ENCODE data around the gene USP25. TPM values are rescaled to one million over a fixed set of nuclear protein-coding genes. Genes with fewer than 3 reads are reported as not detected.

USP25 gene
- total RNA-seq, 1 donor from 2014 or later = 49.9 TPM

- Mint-ChIP-seq H3K27ac (no peak overlapping the region), H3K9me3 (peaks cover 14% of the 10 kb centered on the region), H3K4me1 (ENCODE audit: unreplicated experiment) (no peaks in the 10 kb centered on the region), H3K4me3 (no peak overlapping the region), H3K27me3 (no peaks in the 10 kb centered on the region), H3K36me3 (peaks cover 60% of the 10 kb centered on the region)
- DNase-seq (ENCODE audit: extremely low spot score, unreplicated experiment) = no peak
- TF ChIP-seq CTCF (conservative IDR thresholded peaks at IDR 0.05) = no peak
These were observed 79.3 kb downstream of the USP25 start for GRCh38 chr21:15809065-15809464.

- no peak for DNase-seq (ENCODE audit: extremely low spot score, unreplicated experiment)
- no peaks in the 10 kb centered on the region for H3K4me1 Mint-ChIP-seq (ENCODE audit: unreplicated experiment)
- peak overlapping the region; percentile 46 for H3K27ac Mint-ChIP-seq
- H3K9me3 Mint-ChIP-seq = peaks cover 19% of the 10 kb centered on the region
- no peak overlapping the region for H3K4me3 Mint-ChIP-seq
- H3K27me3 Mint-ChIP-seq = no peaks in the 10 kb centered on the region
- peaks cover 63% of the 10 kb centered on the region for H3K36me3 Mint-ChIP-seq
- no peak for TF ChIP-seq CTCF (conservative IDR thresholded peaks at IDR 0.05)
These were observed 80.0 kb downstream of the USP25 start for GRCh38 chr21:15809818-15810217.

GRCh38 chr21:15815285-15815684 is 85.5 kb downstream of the USP25 start:
- Mint-ChIP-seq H3K4me3 (no peak overlapping the region), H3K27ac (no peak overlapping the region), H3K36me3 (peaks cover 80% of the 10 kb centered on the region), H3K27me3 (no peaks in the 10 kb centered on the region), H3K9me3 (peaks cover 20% of the 10 kb centered on the region), H3K4me1 (ENCODE audit: unreplicated experiment) (no peaks in the 10 kb centered on the region)
- no peak for TF ChIP-seq CTCF (conservative IDR thresholded peaks at IDR 0.05)
- no peak for DNase-seq (ENCODE audit: extremely low spot score, unreplicated experiment)

- peaks cover 5% of the 10 kb centered on the region for H3K9me3 Mint-ChIP-seq
- no peak for TF ChIP-seq CTCF (conservative IDR thresholded peaks at IDR 0.05)
- H3K27ac Mint-ChIP-seq = no peak overlapping the region
- no peaks in the 10 kb centered on the region for H3K27me3 Mint-ChIP-seq
- H3K4me1 Mint-ChIP-seq (ENCODE audit: unreplicated experiment) = no peaks in the 10 kb centered on the region
- peaks cover 37% of the 10 kb centered on the region for H3K36me3 Mint-ChIP-seq
- no peak overlapping the region for H3K4me3 Mint-ChIP-seq
- no peak for DNase-seq (ENCODE audit: extremely low spot score, unreplicated experiment)
These were observed 90.5 kb downstream of the USP25 start for GRCh38 chr21:15820327-15820726.

- no peak for TF ChIP-seq CTCF (conservative IDR thresholded peaks at IDR 0.05)
- H3K27ac Mint-ChIP-seq = no peak overlapping the region
- peaks cover 32% of the 10 kb centered on the region for H3K36me3 Mint-ChIP-seq
- no peak for DNase-seq (ENCODE audit: extremely low spot score, unreplicated experiment)
- H3K27me3 Mint-ChIP-seq = no peaks in the 10 kb centered on the region
- H3K9me3 Mint-ChIP-seq = peaks cover 4% of the 10 kb centered on the region
- no peaks in the 10 kb centered on the region for H3K4me1 Mint-ChIP-seq (ENCODE audit: unreplicated experiment)
- H3K4me3 Mint-ChIP-seq = no peak overlapping the region
These were observed 91.1 kb downstream of the USP25 start for GRCh38 chr21:15820852-15821379.

Measured in type B pancreatic cell (in vitro differentiated cells).